Stomach (tissue), 9 donors: ENCODE measurements around the gene KRTAP20-3. TPM values are rescaled to one million over a fixed set of nuclear protein-coding genes. Genes with fewer than 3 reads are reported as not detected.

ENCODE experiments used
- DNase-seq, 2 donors: peaks; one replicate each; pipeline versions ENCODE4 v3.0.0 to v3.0.0-alpha.2; 2013 to 2019
- H3K27ac ChIP-seq, 5 donors: fragments of 200-600 bp in 4 of 5; sonication (generic) in 4 of 5; one replicate each; pipeline ENCODE4 v1.5.1; 2013 to 2019; ENCODE audit warnings: mild to moderate bottlenecking in 1 of 5, moderate library complexity in 1 of 5
- H3K27me3 ChIP-seq, 3 donors: fragments of 200-600 bp; sonication (generic); one replicate each; pipeline ENCODE4 v1.5.1; 2017 to 2019; ENCODE audit warnings: mixed run types in 1 of 3
- H3K36me3 ChIP-seq, 4 donors: fragments of 200-600 bp; sonication (generic); 1 replicate in 3 of 4; 2 replicates in 1 of 4; pipeline ENCODE4 v1.5.1; 2016 to 2019
- H3K4me1 ChIP-seq, 4 donors: fragments of 200-600 bp; sonication (generic); one replicate each; pipeline ENCODE4 v1.5.1; 2016 to 2019
- H3K4me3 ChIP-seq, 4 donors: fragments of 200-600 bp; sonication (generic) in 3 of 4; one replicate each; pipeline ENCODE4 v1.5.1; 2016 to 2019; ENCODE audit warnings: mild to moderate bottlenecking in 1 of 4
- H3K9me3 ChIP-seq, 4 donors: fragments of 200-600 bp; sonication (generic); one replicate each; pipeline ENCODE4 v1.5.1; 2016 to 2019
- EP300 ChIP-seq: sonication (generic); formaldehyde crosslinking; IDR thresholded peaks from one replicate; pipeline ENCODE4 v1.6.1; 2017; ENCODE audit warnings: antibody characterized with exemption
- POLR2A ChIP-seq, 4 donors: fragments of 450-650 bp; IDR thresholded peaks; one replicate each; pipeline ENCODE4 v1.6.1; 2016; ENCODE audit warnings: antibody characterized with exemption in 4 of 4, control low read depth in 2 of 4, mild to moderate bottlenecking in 1 of 4, moderate library complexity in 1 of 4
- POLR2AphosphoS5 ChIP-seq, 3 donors: sonication (generic); formaldehyde crosslinking; IDR thresholded peaks; one replicate each; pipeline ENCODE4 v1.6.1; 2016; ENCODE audit warnings: antibody characterized with exemption in 3 of 3
- WGBS, 5 donors: extraction: QIAGEN DNeasy Blood & Tissue Kit in 3 of 5; methylation state at CpG; one replicate each; pipeline versions ENCODE4 v1.1.5 to v1.1.7; 2013 to 2018; 5-methylcytosine and 5-hydroxymethylcytosine counted together
- intact Hi-C: fragments of 100-400 bp; cut with DNase I; formaldehyde crosslinking; loops from one replicate; pipeline ENCODE4 v1.15.1; 2023; ENCODE audit warnings: low total_unique reads
- polyA plus RNA-seq, 3 donors: library from polyadenylated mRNA; stranded (reverse); fragments of 200-250 nt; gene quantifications; one replicate each; pipeline ENCODE4 v1.2.3, GENCODE V29; 2013
- total RNA-seq, 5 donors: library from RNA; depleted of rRNA; stranded (reverse); fragments of >200 nt; gene quantifications; one replicate each; pipeline versions ENCODE4 v1.1.0 to v1.2.3, GENCODE V29; 2014 to 2016
- TF ChIP-seq, protein P1 (sequence below), 7 experiments: fragments of 450-650 bp in 4 of 7; fragments of 200-600 bp in 3 of 7; sonication (generic) in 3 of 7; IDR thresholded peaks; one replicate each; pipeline ENCODE4 v1.5.1; 2016 to 2019; ENCODE audit warnings: antibody characterized with exemption in 7 of 7, control low read depth in 2 of 7, mild to moderate bottlenecking in 1 of 7
- donor health status: healthy with polysubstance abuse.
- donor health status: Bipolar disorder and iron deficiency.
- donor health status: healthy.

KRTAP20-3 gene
- total and polyA plus RNA-seq, 8 donors: not detected

DNA sequence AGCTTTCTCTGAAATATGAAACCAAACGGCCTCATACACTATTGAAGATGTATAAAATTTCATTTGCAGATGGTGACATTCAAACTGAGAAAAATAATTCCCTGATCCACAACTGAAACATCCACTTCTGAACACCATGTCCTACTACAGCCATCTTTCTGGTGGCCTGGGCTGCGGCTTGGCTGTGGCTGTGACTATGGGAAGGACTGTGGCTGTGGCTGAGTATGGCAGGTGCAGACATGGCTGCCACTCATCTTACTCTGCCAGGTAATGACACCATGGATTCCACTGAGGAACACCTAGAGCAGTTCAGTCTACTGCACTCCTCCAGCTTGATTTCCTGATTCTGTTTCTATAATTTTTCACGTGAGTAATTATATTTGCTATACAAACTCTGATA is 22.1 kb upstream of the KRTAP20-3 start, which contains the start of gene KRTAP20-4:
TSS of gene KRTAP20-4 (plus strand) at position 106 of the 400 bp plus-strand sequence.
- no peaks in the 10 kb centered on the region for H3K4me1 ChIP-seq
- intact Hi-C loops: no loop called here
- TF ChIP-seq POLR2AphosphoS5 (IDR thresholded peaks at IDR 0.05) (no peak), POLR2A (IDR thresholded peaks at IDR 0.05) (no peak), EP300 (no peak)
- TF ChIP-seq, protein P1, sequence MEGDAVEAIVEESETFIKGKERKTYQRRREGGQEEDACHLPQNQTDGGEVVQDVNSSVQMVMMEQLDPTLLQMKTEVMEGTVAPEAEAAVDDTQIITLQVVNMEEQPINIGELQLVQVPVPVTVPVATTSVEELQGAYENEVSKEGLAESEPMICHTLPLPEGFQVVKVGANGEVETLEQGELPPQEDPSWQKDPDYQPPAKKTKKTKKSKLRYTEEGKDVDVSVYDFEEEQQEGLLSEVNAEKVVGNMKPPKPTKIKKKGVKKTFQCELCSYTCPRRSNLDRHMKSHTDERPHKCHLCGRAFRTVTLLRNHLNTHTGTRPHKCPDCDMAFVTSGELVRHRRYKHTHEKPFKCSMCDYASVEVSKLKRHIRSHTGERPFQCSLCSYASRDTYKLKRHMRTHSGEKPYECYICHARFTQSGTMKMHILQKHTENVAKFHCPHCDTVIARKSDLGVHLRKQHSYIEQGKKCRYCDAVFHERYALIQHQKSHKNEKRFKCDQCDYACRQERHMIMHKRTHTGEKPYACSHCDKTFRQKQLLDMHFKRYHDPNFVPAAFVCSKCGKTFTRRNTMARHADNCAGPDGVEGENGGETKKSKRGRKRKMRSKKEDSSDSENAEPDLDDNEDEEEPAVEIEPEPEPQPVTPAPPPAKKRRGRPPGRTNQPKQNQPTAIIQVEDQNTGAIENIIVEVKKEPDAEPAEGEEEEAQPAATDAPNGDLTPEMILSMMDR (IDR thresholded peaks at IDR 0.05): no peak
- H3K4me3 ChIP-seq: no peak within 1 kb of the TSS
- H3K27ac ChIP-seq: no peak within 1 kb of the TSS
- WGBS, 5 donors: 74 to 89% (median 75%) methylated on average over 3 of the region's 3 CpGs
- H3K27me3 ChIP-seq: no peaks in the 10 kb centered on the region
- DNase-seq: no peak
- H3K36me3 ChIP-seq: no peaks in the 10 kb centered on the region
- peaks cover 0 to 17% (median 11%) of the 10 kb centered on the region in 4 donors for H3K9me3 ChIP-seq

- H3K27ac ChIP-seq: no peak overlapping the region
- intact Hi-C loops: no loop called here
- no peaks in the 10 kb centered on the region for H3K36me3 ChIP-seq
- no peak for TF ChIP-seq POLR2AphosphoS5 (IDR thresholded peaks at IDR 0.05)
- TF ChIP-seq, protein P1 (IDR thresholded peaks at IDR 0.05): no peak
- TF ChIP-seq EP300: no peak
- TF ChIP-seq POLR2A (IDR thresholded peaks at IDR 0.05): no peak
- no peaks in the 10 kb centered on the region for H3K4me1 ChIP-seq
- WGBS, 5 donors: 80 to 91% (median 87%) methylated on average over 3 of the region's 3 CpGs
- no peak for DNase-seq
- peaks cover 0 to 28% (median 12%) of the 10 kb centered on the region in 4 donors for H3K9me3 ChIP-seq
- H3K4me3 ChIP-seq: no peak overlapping the region
- H3K27me3 ChIP-seq: no peaks in the 10 kb centered on the region
Observed at GRCh38 chr21:30623362-30623761, 19.3 kb upstream of the KRTAP20-3 start.

GRCh38 chr21:30625449-30626165 is 17.1 kb upstream of the KRTAP20-3 start:
- intact Hi-C loops: no loop called here
- H3K9me3 ChIP-seq: peaks cover 0 to 31% (median 12%) of the 10 kb centered on the region in 4 donors

DNA sequence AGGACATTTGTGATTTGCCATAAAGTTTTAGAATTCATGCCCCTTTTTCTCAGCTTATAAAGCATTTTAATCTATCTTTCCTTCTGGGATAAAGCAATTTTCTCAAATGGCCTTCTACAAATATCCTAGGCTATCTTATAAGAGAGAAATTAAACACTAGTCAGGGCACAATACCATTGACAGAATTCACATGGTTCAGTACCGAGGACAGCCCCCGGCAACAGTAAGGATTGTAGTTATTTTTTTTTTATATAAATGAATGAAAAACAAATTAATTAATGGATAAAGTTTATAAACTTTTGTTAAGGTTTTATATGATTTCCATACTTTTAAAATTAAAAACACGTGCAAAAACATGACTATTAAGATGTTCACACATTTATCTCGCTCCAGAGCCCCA is 14.6 kb upstream of the KRTAP20-3 start:
- intact Hi-C loops: no loop called here
- WGBS, 5 donors: 67 to 86% (median 79%) methylated on average over 4 of the region's 4 CpGs

More at GRCh38 chr21:30625449-30626165, 17.1 kb upstream of the KRTAP20-3 start:
- no peak for DNase-seq
- no peaks in the 10 kb centered on the region for H3K4me1 ChIP-seq
- H3K4me3 ChIP-seq: no peak overlapping the region
- 57 to 70% (median 63%) methylated on average over 4 of the region's 4 CpGs for WGBS, 5 donors
- H3K27me3 ChIP-seq: no peaks in the 10 kb centered on the region
- TF ChIP-seq POLR2AphosphoS5 (IDR thresholded peaks at IDR 0.05): no peak
- TF ChIP-seq POLR2A (IDR thresholded peaks at IDR 0.05): no peak
- TF ChIP-seq, protein P1 (IDR thresholded peaks at IDR 0.05): no peak
- TF ChIP-seq EP300: no peak
- no peaks in the 10 kb centered on the region for H3K36me3 ChIP-seq
- H3K27ac ChIP-seq: no peak overlapping the region

More for the DNA sequence above, 14.6 kb upstream of the KRTAP20-3 start:
- TF ChIP-seq POLR2AphosphoS5 (IDR thresholded peaks at IDR 0.05) (no peak), EP300 (no peak), POLR2A (IDR thresholded peaks at IDR 0.05) (no peak)
- TF ChIP-seq, protein P1 (IDR thresholded peaks at IDR 0.05): no peak
- Histone ChIP-seq H3K9me3 (peaks cover 0 to 31% (median 13%) of the 10 kb centered on the region in 4 donors), H3K27me3 (no peaks in the 10 kb centered on the region), H3K27ac (no peak overlapping the region), H3K36me3 (no peaks in the 10 kb centered on the region), H3K4me1 (no peaks in the 10 kb centered on the region), H3K4me3 (no peak overlapping the region)
- no peak for DNase-seq
